Liver (tissue), 9 donors: Measurements from ENCODE around the gene DPEP2. TPM values are rescaled to one million over a fixed set of nuclear protein-coding genes. Genes with fewer than 3 reads are reported as not detected.

Experiments used
- DNase-seq: peaks from one replicate; pipeline ENCODE4 v3.0.0-alpha.2; 2017; ENCODE audit warnings: low spot score
- H3K27ac ChIP-seq, 2 donors: one replicate each; pipeline ENCODE4 v1.7.0; 2013; ENCODE audit warnings: inconsistent platforms in 2 of 2, low read length in 2 of 2, control low read depth in 1 of 2, low read depth in 1 of 2, mild to moderate bottlenecking in 1 of 2
- H3K27me3 ChIP-seq, 4 donors: one replicate each; pipeline versions ENCODE4 v1.6.1 to v1.7.0; 2013; ENCODE audit warnings: low read length in 3 of 4, inconsistent platforms in 1 of 4, mild to moderate bottlenecking in 1 of 4, moderate library complexity in 1 of 4; ENCODE audit not compliant: control insufficient read depth in 4 of 4, insufficient read depth in 4 of 4
- H3K36me3 ChIP-seq, 4 donors: one replicate each; pipeline versions ENCODE4 v1.6.1 to v1.7.0; 2013; ENCODE audit warnings: low read length in 3 of 4, mild to moderate bottlenecking in 3 of 4, low read depth in 1 of 4, moderate library complexity in 1 of 4; ENCODE audit not compliant: control insufficient read depth in 4 of 4, insufficient read depth in 3 of 4
- H3K4me1 ChIP-seq, 4 donors: one replicate each; pipeline versions ENCODE4 v1.6.1 to v1.7.0; 2013; ENCODE audit warnings: low read length in 3 of 4, mild to moderate bottlenecking in 3 of 4, moderate library complexity in 1 of 4; ENCODE audit not compliant: control insufficient read depth in 4 of 4, insufficient read depth in 4 of 4
- H3K4me3 ChIP-seq, 3 donors: one replicate each; pipeline versions ENCODE4 v1.6.1 to v1.7.0; 2013; ENCODE audit warnings: low read length in 3 of 3, control low read depth in 1 of 3, low read depth in 1 of 3, mild to moderate bottlenecking in 1 of 3
- H3K9ac ChIP-seq, 2 donors: one replicate each; pipeline ENCODE4 v1.7.0; 2013; ENCODE audit warnings: low read length in 2 of 2, mild to moderate bottlenecking in 2 of 2, moderate library complexity in 2 of 2, control low read depth in 1 of 2, low read depth in 1 of 2
- H3K9me3 ChIP-seq, 4 donors: one replicate each; pipeline versions ENCODE4 v1.6.1 to v1.7.0; 2013; ENCODE audit warnings: low read length in 3 of 4; ENCODE audit not compliant: control insufficient read depth in 4 of 4
- CTCF ChIP-seq: fragments of 150-350 bp; IDR thresholded peaks from 2 replicates; pipeline ENCODE4 v1.5.1; 2017; ENCODE audit warnings: improper control_type of control experiment, low read depth, low read length; ENCODE audit not compliant: missing input control
- EGR1 ChIP-seq, 2 donors: IDR thresholded peaks; 2 replicates each; pipeline ENCODE4 v1.6.1; 2016 to 2018; ENCODE audit warnings: antibody characterized with exemption in 2 of 2, low read depth in 2 of 2
- FOXA1 ChIP-seq: IDR thresholded peaks from 2 replicates; pipeline ENCODE4 v1.6.1; 2016; ENCODE audit warnings: antibody characterized with exemption
- FOXA2 ChIP-seq: IDR thresholded peaks from 2 replicates; pipeline ENCODE4 v1.6.1; 2016; ENCODE audit warnings: antibody characterized with exemption
- GABPA ChIP-seq, 2 donors: IDR thresholded peaks in 1 of 2; conservative IDR thresholded peaks in 1 of 2; 2 replicates each; pipeline ENCODE4 v1.6.1; 2016; ENCODE audit warnings: antibody characterized with exemption in 2 of 2, mild to moderate bottlenecking in 1 of 2, moderate library complexity in 1 of 2
- HNF4A ChIP-seq, 2 donors: conservative IDR thresholded peaks; 2 replicates each; pipeline ENCODE4 v1.6.1; 2016; ENCODE audit warnings: antibody characterized with exemption in 2 of 2, mild to moderate bottlenecking in 2 of 2
- HNF4G ChIP-seq: IDR thresholded peaks from 2 replicates; pipeline ENCODE4 v1.6.1; 2016; ENCODE audit warnings: antibody characterized with exemption
- JUND ChIP-seq, 2 donors: IDR thresholded peaks; 2 replicates each; pipeline ENCODE4 v1.6.1; 2016; ENCODE audit warnings: antibody characterized with exemption in 2 of 2
- NR2F2 ChIP-seq: IDR thresholded peaks from 2 replicates; pipeline ENCODE4 v1.6.1; 2016; ENCODE audit warnings: antibody characterized with exemption
- RAD21 ChIP-seq, 2 donors: IDR thresholded peaks; 2 replicates each; pipeline ENCODE4 v1.6.1; 2016; ENCODE audit warnings: antibody characterized with exemption in 2 of 2, mild to moderate bottlenecking in 2 of 2
- REST ChIP-seq: IDR thresholded peaks from 2 replicates; pipeline ENCODE4 v1.6.1; 2016; ENCODE audit warnings: antibody characterized with exemption, mild to moderate bottlenecking
- RXRA ChIP-seq, 2 donors: IDR thresholded peaks; 2 replicates each; pipeline ENCODE4 v1.6.1; 2017 to 2018; ENCODE audit warnings: antibody characterized with exemption in 2 of 2, mild to moderate bottlenecking in 1 of 2
- SP1 ChIP-seq: IDR thresholded peaks from 2 replicates; pipeline ENCODE4 v1.6.1; 2018; ENCODE audit warnings: antibody characterized with exemption, mild to moderate bottlenecking
- TAF1 ChIP-seq: conservative IDR thresholded peaks from 2 replicates; pipeline ENCODE4 v1.6.1; 2016; ENCODE audit warnings: antibody characterized with exemption, mild to moderate bottlenecking
- YY1 ChIP-seq: IDR thresholded peaks from 2 replicates; pipeline ENCODE4 v1.6.1; 2016; ENCODE audit warnings: antibody characterized with exemption, mild to moderate bottlenecking
- WGBS: extraction: QIAGEN DNeasy Blood & Tissue Kit; methylation state at CpG from one replicate; pipeline ENCODE4 v1.1.7; 2013; 5-methylcytosine and 5-hydroxymethylcytosine counted together
- polyA plus RNA-seq, 2 donors: library from polyadenylated mRNA; stranded (reverse) in 1 of 2; unstranded in 1 of 2; fragments of 200-250 nt in 1 of 2; fragments of >200 nt in 1 of 2; fragmentation: Nextera tagmentation in 1 of 2; extraction: Ambion mirVana in 1 of 2; gene quantifications; one replicate each; pipeline versions ENCODE4 v1.2.1 to v1.2.3, GENCODE V29; 2013 to 2015
- total RNA-seq, 2 donors: library from RNA; depleted of rRNA; stranded (reverse); fragments of >200 nt; gene quantifications; one replicate each; pipeline ENCODE4 v1.2.3, GENCODE V29; 2014
- TF ChIP-seq, protein P1 (sequence below): IDR thresholded peaks from 2 replicates; pipeline ENCODE4 v1.6.1; 2016; ENCODE audit warnings: antibody characterized with exemption
- TF ChIP-seq, protein P2 (sequence below): IDR thresholded peaks from 2 replicates; pipeline ENCODE4 v1.6.1; 2016; ENCODE audit warnings: antibody characterized with exemption
- TF ChIP-seq, protein P3 (sequence below): IDR thresholded peaks from 2 replicates; pipeline ENCODE4 v1.6.1; 2016; ENCODE audit warnings: antibody characterized with exemption
- donor health status: healthy.
- donor health status: healthy.
- donor health status: healthy.
- donor health status: healthy.
- donor health status: healthy.

DPEP2 gene
- total and polyA plus RNA-seq, 4 donors = 1.4 to 2.4 (median 1.9) TPM

DNA sequence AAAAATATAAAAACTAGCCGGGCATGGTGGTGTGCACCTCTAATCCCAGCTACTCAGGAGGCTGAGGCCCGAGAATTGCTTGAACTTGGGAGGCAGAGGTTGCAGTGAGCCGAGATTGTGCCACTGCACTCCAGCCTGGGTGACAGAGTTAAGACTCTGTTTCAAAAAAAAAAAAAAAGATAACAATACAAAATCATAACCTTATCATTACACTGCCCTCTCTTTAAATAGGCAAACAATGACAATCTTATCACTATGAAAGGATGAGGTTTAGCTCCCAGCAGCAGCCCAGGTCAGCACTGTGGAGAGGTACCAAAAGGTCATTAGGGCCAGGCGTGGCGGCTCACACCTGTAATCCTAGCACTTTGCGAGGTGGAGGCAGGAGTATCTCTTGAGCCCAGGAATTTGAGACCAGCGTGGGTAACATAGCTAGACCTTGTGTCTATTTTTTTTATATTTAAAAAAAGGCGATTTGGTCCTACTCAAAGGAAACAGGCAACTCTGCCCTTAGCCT lies 19.9 kb upstream of the DPEP2 start:
- WGBS = 70% methylated on average over 8 of the region's 8 CpGs
- Histone ChIP-seq H3K27me3 (no peaks in the 10 kb centered on the region), H3K9ac (no peak overlapping the region), H3K27ac (no peak overlapping the region), H3K9me3 (no peaks in the 10 kb centered on the region), H3K4me3 (no peak overlapping the region), H3K4me1 (peaks cover 6 to 25% (median 23%) of the 10 kb centered on the region in 4 donors), H3K36me3 (peaks cover 0 to 2% (median 0%) of the 10 kb centered on the region in 4 donors)
- no peak for TF ChIP-seq CTCF
- TF ChIP-seq TAF1 = no peak
- no peak for TF ChIP-seq GABPA (IDR thresholded peaks at IDR 0.05 in 1 of 2, conservative IDR thresholded peaks at IDR 0.05 in 1 of 2)
- no peak for TF ChIP-seq EGR1 (IDR thresholded peaks at IDR 0.05; ENCODE audit: low read depth in 2 of 2)
- TF ChIP-seq, protein P1, sequence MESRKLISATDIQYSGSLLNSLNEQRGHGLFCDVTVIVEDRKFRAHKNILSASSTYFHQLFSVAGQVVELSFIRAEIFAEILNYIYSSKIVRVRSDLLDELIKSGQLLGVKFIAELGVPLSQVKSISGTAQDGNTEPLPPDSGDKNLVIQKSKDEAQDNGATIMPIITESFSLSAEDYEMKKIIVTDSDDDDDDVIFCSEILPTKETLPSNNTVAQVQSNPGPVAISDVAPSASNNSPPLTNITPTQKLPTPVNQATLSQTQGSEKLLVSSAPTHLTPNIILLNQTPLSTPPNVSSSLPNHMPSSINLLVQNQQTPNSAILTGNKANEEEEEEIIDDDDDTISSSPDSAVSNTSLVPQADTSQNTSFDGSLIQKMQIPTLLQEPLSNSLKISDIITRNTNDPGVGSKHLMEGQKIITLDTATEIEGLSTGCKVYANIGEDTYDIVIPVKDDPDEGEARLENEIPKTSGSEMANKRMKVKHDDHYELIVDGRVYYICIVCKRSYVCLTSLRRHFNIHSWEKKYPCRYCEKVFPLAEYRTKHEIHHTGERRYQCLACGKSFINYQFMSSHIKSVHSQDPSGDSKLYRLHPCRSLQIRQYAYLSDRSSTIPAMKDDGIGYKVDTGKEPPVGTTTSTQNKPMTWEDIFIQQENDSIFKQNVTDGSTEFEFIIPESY = no peak
- TF ChIP-seq FOXA1 = no peak
- no peak for TF ChIP-seq HNF4A (conservative IDR thresholded peaks at IDR 0.05)
- TF ChIP-seq NR2F2 = no peak
- TF ChIP-seq YY1 = no peak
- TF ChIP-seq, protein P2, sequence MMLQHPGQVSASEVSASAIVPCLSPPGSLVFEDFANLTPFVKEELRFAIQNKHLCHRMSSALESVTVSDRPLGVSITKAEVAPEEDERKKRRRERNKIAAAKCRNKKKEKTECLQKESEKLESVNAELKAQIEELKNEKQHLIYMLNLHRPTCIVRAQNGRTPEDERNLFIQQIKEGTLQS = no peak
- no peak for TF ChIP-seq HNF4G
- no peak for TF ChIP-seq RXRA (IDR thresholded peaks at IDR 0.05)
- no peak for TF ChIP-seq RAD21 (IDR thresholded peaks at IDR 0.05)
- no peak for TF ChIP-seq REST
- TF ChIP-seq JUND (IDR thresholded peaks at IDR 0.05) = no peak
- TF ChIP-seq, protein P3, sequence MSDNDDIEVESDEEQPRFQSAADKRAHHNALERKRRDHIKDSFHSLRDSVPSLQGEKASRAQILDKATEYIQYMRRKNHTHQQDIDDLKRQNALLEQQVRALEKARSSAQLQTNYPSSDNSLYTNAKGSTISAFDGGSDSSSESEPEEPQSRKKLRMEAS = no peak
- TF ChIP-seq SP1 = no peak
- TF ChIP-seq FOXA2 = no peak
- no peak for DNase-seq
